ENCODE data around the gene CCL28. TPM values are rescaled to one million over a fixed set of nuclear protein-coding genes. Genes with fewer than 3 reads are reported as not detected.
"Not testable (repeated sequence)": the region's sequence is repeated elsewhere in the genome, so short reads cannot be mapped to it uniquely, and the experiment has no call there.

Gene CCL28
- total RNA-seq, 3 donors from 2014 or later = 5.5 to 6.3 (median 5.9) TPM

- no peaks in the 10 kb centered on the region for H3K9me3 Mint-ChIP-seq
- H3K36me3 Mint-ChIP-seq (ENCODE audit: insufficient read depth) = peaks cover 15% of the 10 kb centered on the region
- peak; percentile 33 for DNase-seq
- no peaks in the 10 kb centered on the region for H3K27me3 Mint-ChIP-seq (ENCODE audit: low read depth)
- H3K4me3 Mint-ChIP-seq = no peak overlapping the region
- peaks cover 19% of the 10 kb centered on the region for H3K4me1 Mint-ChIP-seq (ENCODE audit: low read depth)
- ATAC-seq = peak; percentile 82 to 87
Measured at GRCh38 chr5:43389679-43390329, 22.4 kb downstream of the CCL28 start.

- no peak for DNase-seq
- peaks cover 16% of the 10 kb centered on the region for H3K36me3 Mint-ChIP-seq (ENCODE audit: insufficient read depth)
- no peak overlapping the region for H3K4me3 Mint-ChIP-seq
- H3K27me3 Mint-ChIP-seq (ENCODE audit: low read depth) = no peaks in the 10 kb centered on the region
- peak in 1 of 2 donors; percentile 38 for ATAC-seq
- H3K4me1 Mint-ChIP-seq (ENCODE audit: low read depth) = peaks cover 19% of the 10 kb centered on the region
- no peaks in the 10 kb centered on the region for H3K9me3 Mint-ChIP-seq
Measured at GRCh38 chr5:43386960-43387362, 25.2 kb downstream of the CCL28 start.

GRCh38 chr5:43376496-43377140 is 35.6 kb downstream of the CCL28 start:
- Mint-ChIP-seq H3K36me3 (ENCODE audit: insufficient read depth) (peaks cover 27% of the 10 kb centered on the region), H3K4me1 (ENCODE audit: low read depth) (no peaks in the 10 kb centered on the region), H3K9me3 (no peaks in the 10 kb centered on the region), H3K4me3 (no peak overlapping the region), H3K27me3 (ENCODE audit: low read depth) (no peaks in the 10 kb centered on the region)
- ATAC-seq = no peak
- no peak for DNase-seq

- Mint-ChIP-seq H3K4me3 (no peak overlapping the region), H3K9me3 (peaks cover 15% of the 10 kb centered on the region), H3K36me3 (ENCODE audit: insufficient read depth) (peaks cover 26% of the 10 kb centered on the region), H3K4me1 (ENCODE audit: low read depth) (no peaks in the 10 kb centered on the region), H3K27me3 (ENCODE audit: low read depth) (no peaks in the 10 kb centered on the region)
- DNase-seq (no peak), ATAC-seq (no peak)
Measured at GRCh38 chr5:43371821-43372220, 40.4 kb downstream of the CCL28 start.

GRCh38 chr5:43370352-43370751 is 41.8 kb downstream of the CCL28 start:
- ATAC-seq (no peak), DNase-seq (no peak)
- H3K27me3 Mint-ChIP-seq (ENCODE audit: low read depth) = peaks cover 4% of the 10 kb centered on the region
- peaks cover 16% of the 10 kb centered on the region for H3K36me3 Mint-ChIP-seq (ENCODE audit: insufficient read depth)
- no peak overlapping the region for H3K4me3 Mint-ChIP-seq
- no peaks in the 10 kb centered on the region for H3K4me1 Mint-ChIP-seq (ENCODE audit: low read depth)
- H3K9me3 Mint-ChIP-seq = peaks cover 20% of the 10 kb centered on the region

- no peak for DNase-seq
- H3K27me3 Mint-ChIP-seq (ENCODE audit: low read depth) = peaks cover 4% of the 10 kb centered on the region
- peaks cover 16% of the 10 kb centered on the region for H3K36me3 Mint-ChIP-seq (ENCODE audit: insufficient read depth)
- no peak overlapping the region for H3K4me3 Mint-ChIP-seq
- ATAC-seq = no peak
- H3K9me3 Mint-ChIP-seq = peaks cover 20% of the 10 kb centered on the region
- H3K4me1 Mint-ChIP-seq (ENCODE audit: low read depth) = no peaks in the 10 kb centered on the region
Measured at GRCh38 chr5:43369651-43370050, 42.5 kb downstream of the CCL28 start.

GRCh38 chr5:43367909-43368669 is 44.1 kb downstream of the CCL28 start:
- H3K4me3 Mint-ChIP-seq = no peak overlapping the region
- H3K36me3 Mint-ChIP-seq (ENCODE audit: insufficient read depth) = peaks cover 8% of the 10 kb centered on the region
- H3K4me1 Mint-ChIP-seq (ENCODE audit: low read depth) = no peaks in the 10 kb centered on the region
- peaks cover 4% of the 10 kb centered on the region for H3K27me3 Mint-ChIP-seq (ENCODE audit: low read depth)
- H3K9me3 Mint-ChIP-seq = peaks cover 20% of the 10 kb centered on the region
- ATAC-seq (no peak), DNase-seq (no peak)

GRCh38 chr5:43367453-43367852 is 44.7 kb downstream of the CCL28 start:
- H3K36me3 Mint-ChIP-seq (ENCODE audit: insufficient read depth) = peaks cover 8% of the 10 kb centered on the region
- ATAC-seq (no peak), DNase-seq (no peak)
- peaks cover 4% of the 10 kb centered on the region for H3K27me3 Mint-ChIP-seq (ENCODE audit: low read depth)
- H3K4me1 Mint-ChIP-seq (ENCODE audit: low read depth) = no peaks in the 10 kb centered on the region
- H3K4me3 Mint-ChIP-seq = no peak overlapping the region
- H3K9me3 Mint-ChIP-seq = peaks cover 20% of the 10 kb centered on the region

- not testable (repeated sequence) for ATAC-seq
Measured at GRCh38 chr5:43366680-43367246, 45.4 kb downstream of the CCL28 start.

GRCh38 chr5:43365155-43365554 is 47.0 kb downstream of the CCL28 start:
- not testable (repeated sequence) for ATAC-seq, DNase-seq
- H3K9me3 Mint-ChIP-seq = peaks cover 35% of the 10 kb centered on the region

More at GRCh38 chr5:43366680-43367246, 45.4 kb downstream of the CCL28 start:
- H3K27me3 Mint-ChIP-seq (ENCODE audit: low read depth); H3K36me3 Mint-ChIP-seq (ENCODE audit: insufficient read depth); H3K4me1 Mint-ChIP-seq (ENCODE audit: low read depth); DNase-seq; H3K4me3 Mint-ChIP-seq: not testable (repeated sequence)
- H3K9me3 Mint-ChIP-seq = peaks cover 24% of the 10 kb centered on the region

GRCh38 chr5:43363445-43364152 is 48.6 kb downstream of the CCL28 start:
- peaks cover 44% of the 10 kb centered on the region for H3K9me3 Mint-ChIP-seq
- H3K4me1 Mint-ChIP-seq (ENCODE audit: low read depth) = no peaks in the 10 kb centered on the region
- no peak for DNase-seq
- ATAC-seq = no peak
- H3K4me3 Mint-ChIP-seq = no peak overlapping the region
- peaks cover 4% of the 10 kb centered on the region for H3K27me3 Mint-ChIP-seq (ENCODE audit: low read depth)
- H3K36me3 Mint-ChIP-seq (ENCODE audit: insufficient read depth) = no peaks in the 10 kb centered on the region

More at GRCh38 chr5:43365155-43365554, 47.0 kb downstream of the CCL28 start:
- H3K36me3 Mint-ChIP-seq (ENCODE audit: insufficient read depth); H3K4me1 Mint-ChIP-seq (ENCODE audit: low read depth); H3K27me3 Mint-ChIP-seq (ENCODE audit: low read depth); H3K4me3 Mint-ChIP-seq: not testable (repeated sequence)

- ATAC-seq (no peak), DNase-seq (no peak)
- H3K4me1 Mint-ChIP-seq (ENCODE audit: low read depth) = no peaks in the 10 kb centered on the region
- no peaks in the 10 kb centered on the region for H3K36me3 Mint-ChIP-seq (ENCODE audit: insufficient read depth)
- no peak overlapping the region for H3K4me3 Mint-ChIP-seq
- H3K27me3 Mint-ChIP-seq (ENCODE audit: low read depth) = peaks cover 4% of the 10 kb centered on the region
- H3K9me3 Mint-ChIP-seq = peaks cover 36% of the 10 kb centered on the region
Measured at GRCh38 chr5:43362725-43363435, 49.3 kb downstream of the CCL28 start.

- Mint-ChIP-seq H3K36me3 (ENCODE audit: insufficient read depth) (no peaks in the 10 kb centered on the region), H3K9me3 (peaks cover 26% of the 10 kb centered on the region), H3K27me3 (ENCODE audit: low read depth) (peaks cover 5% of the 10 kb centered on the region), H3K4me1 (ENCODE audit: low read depth) (no peaks in the 10 kb centered on the region), H3K4me3 (no peak overlapping the region)
- DNase-seq = no peak
- no peak for ATAC-seq
Measured at GRCh38 chr5:43358726-43359125, 53.5 kb downstream of the CCL28 start.
